HL-60 (cell line): ENCODE measurements around the gene TPGS1.

ENCODE experiments used
- POLR2AphosphoS5 ChIP-seq: IDR thresholded peaks from 2 replicates; pipeline ENCODE4 v1.6.1; 2012; ENCODE audit warnings: low read depth
- TF ChIP-seq, protein P1 (sequence below): IDR thresholded peaks from one replicate; pipeline ENCODE4 v1.5.1; 2011; ENCODE audit warnings: low read length, control low read depth, inconsistent platforms; ENCODE audit not compliant: insufficient read depth

DNA sequence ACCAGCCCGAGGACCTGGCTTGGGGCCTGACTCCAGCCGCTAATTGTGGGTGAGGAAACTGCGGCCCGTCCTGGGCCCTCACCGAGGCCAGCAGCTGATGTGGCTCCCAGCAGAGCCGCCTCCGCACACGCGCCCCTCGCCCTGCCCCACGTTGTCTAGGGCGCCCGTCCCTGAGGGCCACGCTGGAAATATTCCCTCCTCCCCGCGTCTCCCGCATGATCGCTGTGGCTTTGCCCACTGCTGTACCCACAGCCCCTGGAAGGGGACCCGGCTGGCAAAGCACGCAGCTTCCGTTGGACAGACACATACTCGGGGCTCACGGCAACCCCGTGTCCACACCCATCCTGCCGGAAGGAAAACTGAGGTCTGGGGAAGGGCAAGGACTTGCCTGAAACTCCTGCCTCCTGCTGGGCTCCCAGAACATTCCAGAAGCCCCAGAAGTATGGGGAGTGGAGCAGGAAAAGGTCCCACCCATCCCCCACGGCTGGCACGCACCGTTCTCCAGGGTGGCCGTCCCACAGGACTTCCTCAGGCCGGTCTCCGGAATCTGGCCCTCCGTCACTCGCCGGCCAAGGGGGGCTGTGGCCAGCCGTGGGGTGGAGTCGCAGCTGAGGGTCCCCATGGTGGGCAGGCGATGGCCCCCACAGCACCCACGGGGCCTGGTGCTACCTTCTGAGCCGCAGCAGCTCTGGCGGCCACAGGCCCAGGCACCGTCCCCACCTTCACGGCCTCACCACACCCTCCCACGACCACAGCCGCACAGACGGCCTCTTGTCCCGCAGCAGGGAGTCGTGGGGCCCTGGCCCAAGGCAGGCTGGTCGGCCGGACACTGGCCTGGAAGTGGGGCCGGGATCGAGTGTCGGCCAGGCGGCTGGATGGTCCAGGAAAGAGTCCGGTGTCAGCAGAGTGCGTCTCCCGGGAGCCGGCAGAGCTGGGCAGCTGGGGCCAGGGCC is 32.9 kb upstream of the TPGS1 start:
- TF ChIP-seq, protein P1, sequence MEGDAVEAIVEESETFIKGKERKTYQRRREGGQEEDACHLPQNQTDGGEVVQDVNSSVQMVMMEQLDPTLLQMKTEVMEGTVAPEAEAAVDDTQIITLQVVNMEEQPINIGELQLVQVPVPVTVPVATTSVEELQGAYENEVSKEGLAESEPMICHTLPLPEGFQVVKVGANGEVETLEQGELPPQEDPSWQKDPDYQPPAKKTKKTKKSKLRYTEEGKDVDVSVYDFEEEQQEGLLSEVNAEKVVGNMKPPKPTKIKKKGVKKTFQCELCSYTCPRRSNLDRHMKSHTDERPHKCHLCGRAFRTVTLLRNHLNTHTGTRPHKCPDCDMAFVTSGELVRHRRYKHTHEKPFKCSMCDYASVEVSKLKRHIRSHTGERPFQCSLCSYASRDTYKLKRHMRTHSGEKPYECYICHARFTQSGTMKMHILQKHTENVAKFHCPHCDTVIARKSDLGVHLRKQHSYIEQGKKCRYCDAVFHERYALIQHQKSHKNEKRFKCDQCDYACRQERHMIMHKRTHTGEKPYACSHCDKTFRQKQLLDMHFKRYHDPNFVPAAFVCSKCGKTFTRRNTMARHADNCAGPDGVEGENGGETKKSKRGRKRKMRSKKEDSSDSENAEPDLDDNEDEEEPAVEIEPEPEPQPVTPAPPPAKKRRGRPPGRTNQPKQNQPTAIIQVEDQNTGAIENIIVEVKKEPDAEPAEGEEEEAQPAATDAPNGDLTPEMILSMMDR: no peak
- no peak for TF ChIP-seq POLR2AphosphoS5
